K562 (cell line): ENCODE measurements around the gene DNAH1. TPM values are rescaled to one million over a fixed set of nuclear protein-coding genes. Genes with fewer than 3 reads are reported as not detected.
A peak's percentile ranks its signal among the peaks of the same experiment; 100 is the strongest.

Experiments used
- ATAC-seq: fragments of 200-7000 bp; cut with Tn5 transposase; 3 replicates; pipeline ENCODE4 v1.9.1; 2020; ENCODE audit warnings: moderate library complexity
- BruUV-seq: library from RNA; stranded (reverse); fragments of 400-500 nt; replicated peaks from 2 replicates; lab custom pipeline; 2021; lab: Mats Ljungman, UMichigan
- CTCF ChIA-PET: fragments of 300-600 bp; formaldehyde crosslinking; extraction: SDS; loops from one replicate; lab custom pipeline; 2021; ENCODE audit warnings: low intra/inter-chr PET ratio; lab: Yijun Ruan, JAX
- POLR2A ChIA-PET: fragments of 300-600, 350-650 bp; sonication (Branson Sonifier 250); formaldehyde crosslinking; extraction: SDS; loops from one replicate; lab custom pipeline; 2021; ENCODE audit warnings: antibody characterized with exemption, inconsistent platforms; lab: Yijun Ruan, JAX
- DNase-seq, 4 experiments: peaks; one replicate each; pipeline versions ENCODE4 v3.0.0 to v3.0.0-alpha.2; 2011 to 2018; ENCODE audit warnings: low spot score in 3 of 4, mixed read lengths in 3 of 4; ENCODE audit errors: extremely low read depth in 1 of 4
- FAIRE-seq: peaks from 2 replicates; lab custom pipeline; 2011; peaks lifted over from hg19 to GRCh38; lab: Jason Lieb, UNC
- H2AFZ ChIP-seq: 2 replicates; pipeline ENCODE4 v1.6.0; 2011; ENCODE audit warnings: low read depth, low read length, control low read depth, inconsistent platforms
- H3K27ac ChIP-seq: fragments of 200-600 bp; 3 replicates; pipeline ENCODE4 v1.8.0; 2011; ENCODE audit warnings: low read depth, mild to moderate bottlenecking, control low read depth, inconsistent platforms, low read length, moderate library complexity, mixed read lengths; ENCODE audit errors: extremely low read depth
- H3K27me3 ChIP-seq, 2 experiments: fragments of 300-600 bp in 1 of 2; 2 replicates in 1 of 2; 3 replicates in 1 of 2; pipeline versions ENCODE4 v1.6.0 to v1.8.0; 2011; ENCODE audit warnings: inconsistent platforms in 2 of 2, low read length in 2 of 2, mild to moderate bottlenecking in 1 of 2, mixed read lengths in 1 of 2, moderate library complexity in 1 of 2; ENCODE audit not compliant: control insufficient read depth in 2 of 2, insufficient read depth in 2 of 2
- H3K36me3 ChIP-seq: fragments of 300-600 bp; 3 replicates; pipeline ENCODE4 v1.8.0; 2011; ENCODE audit warnings: mild to moderate bottlenecking, low read length, inconsistent platforms; ENCODE audit not compliant: control insufficient read depth, insufficient read depth
- H3K4me1 ChIP-seq, 2 experiments: fragments of 200-600 bp in 1 of 2; replicated peaks in 1 of 2; 2 replicates in 1 of 2; 3 replicates in 1 of 2; pipeline versions ENCODE4 v1.5.1 to v1.8.0; 2011; ENCODE audit warnings: inconsistent platforms in 2 of 2, low read length in 2 of 2, mild to moderate bottlenecking in 1 of 2, mixed read lengths in 1 of 2, moderate library complexity in 1 of 2; ENCODE audit not compliant: control insufficient read depth in 2 of 2, insufficient read depth in 2 of 2
- H3K4me2 ChIP-seq: 2 replicates; pipeline ENCODE4 v1.6.1; 2011; ENCODE audit warnings: low read length, control low read depth, inconsistent platforms, mixed read lengths; ENCODE audit not compliant: insufficient read depth
- H3K4me3 ChIP-seq: fragments of 200-600 bp; sonication (generic), shearing (Covaris generic); 2 replicates; pipeline ENCODE4 v1.5.1; 2016; ENCODE audit warnings: control low read depth, inconsistent platforms
- H3K79me2 ChIP-seq: fragments of 200-600 bp; 3 replicates; pipeline ENCODE4 v1.8.0; 2011; ENCODE audit warnings: low read length, inconsistent platforms; ENCODE audit not compliant: control insufficient read depth, insufficient read depth
- H3K9ac ChIP-seq, 2 experiments: 2 replicates each; pipeline versions ENCODE4 v1.6.0 to v1.6.1; 2011; ENCODE audit warnings: low read depth in 2 of 2, low read length in 2 of 2, control low read depth in 1 of 2, inconsistent platforms in 1 of 2, mild to moderate bottlenecking in 1 of 2, mixed read lengths in 1 of 2; ENCODE audit not compliant: insufficient read depth in 1 of 2
- H3K9me1 ChIP-seq: one replicate; pipeline ENCODE4 v1.6.0; 2011; ENCODE audit warnings: inconsistent platforms, mild to moderate bottlenecking, low read length, moderate library complexity; ENCODE audit not compliant: control insufficient read depth, insufficient read depth
- H3K9me3 ChIP-seq: replicated peaks from 2 replicates; pipeline ENCODE4 v1.5.1; 2011; ENCODE audit warnings: low read depth, low read length, inconsistent platforms; ENCODE audit not compliant: control insufficient read depth, insufficient read depth
- H4K20me1 ChIP-seq: replicated peaks from 2 replicates; pipeline ENCODE4 v1.6.1; 2011; ENCODE audit warnings: low read length, inconsistent platforms, mixed read lengths; ENCODE audit not compliant: control insufficient read depth, insufficient read depth
- ATF3 ChIP-seq, 2 experiments: fragments of 450-650 bp in 1 of 2; sonication (generic) in 1 of 2; formaldehyde crosslinking in 1 of 2; IDR thresholded peaks in 1 of 2; conservative IDR thresholded peaks in 1 of 2; 2 replicates each; pipeline versions ENCODE4 v1.6.1 to v1.8.1; 2016 to 2023; ENCODE audit warnings: mild to moderate bottlenecking in 2 of 2, moderate library complexity in 2 of 2, inconsistent platforms in 1 of 2, missing genetic modification reagents in 1 of 2
- BACH1 ChIP-seq: fragments of 200-800 bp; sonication (Bioruptor generic); IDR thresholded peaks from 2 replicates; pipeline ENCODE4 v1.6.1; 2016; ENCODE audit warnings: missing genetic modification characterization, missing compliant biosample characterization
- CHD2 ChIP-seq: IDR thresholded peaks from 2 replicates; pipeline ENCODE4 v1.6.1; 2011; ENCODE audit warnings: low read depth, low read length
- HDAC3 ChIP-seq: fragments of 450-650 bp; IDR thresholded peaks from 2 replicates; pipeline ENCODE4 v1.6.1; 2018; ENCODE audit warnings: borderline replicate concordance, mild to moderate bottlenecking, moderate library complexity; ENCODE audit not compliant: partially characterized antibody
- NUFIP1 ChIP-seq: fragments of 450-650 bp; IDR thresholded peaks from 2 replicates; pipeline ENCODE4 v1.6.1; 2018; ENCODE audit not compliant: partially characterized antibody
- SRF ChIP-seq, 2 experiments: fragments of 250-450, 450-650 bp in 1 of 2; sonication (Bioruptor Pico) in 1 of 2; sonication (generic) in 1 of 2; formaldehyde crosslinking; IDR thresholded peaks; 2 replicates each; pipeline versions ENCODE4 v1.5.0 to v1.5.1; 2020 to 2022; ENCODE audit warnings: mild to moderate bottlenecking in 1 of 2, missing genetic modification reagents in 1 of 2
- THRB ChIP-seq: fragments of 450-650 bp; formaldehyde crosslinking; conservative IDR thresholded peaks from 2 replicates; pipeline ENCODE4 v1.4.0; 2022; ENCODE audit warnings: mild to moderate bottlenecking, missing genetic modification characterization
- ZNF586 ChIP-seq: fragments of 450-650 bp; formaldehyde crosslinking; conservative IDR thresholded peaks from 2 replicates; pipeline ENCODE4 v1.4.0; 2020; ENCODE audit warnings: mild to moderate bottlenecking, moderate library complexity
- ZNF644 ChIP-seq: fragments of 200-800 bp; sonication (Bioruptor generic); IDR thresholded peaks from 2 replicates; pipeline ENCODE4 v1.6.1; 2016; ENCODE audit warnings: low read depth, missing genetic modification characterization, missing compliant biosample characterization
- ZNF699 ChIP-seq: fragments of 250-450 bp; sonication (Bioruptor Pico); IDR thresholded peaks from 2 replicates; pipeline ENCODE4 v1.8.0; 2021; ENCODE audit warnings: mild to moderate bottlenecking, moderate library complexity; ENCODE audit not compliant: insufficient replicate concordance
- ZNF717 ChIP-seq: fragments of 250-450 bp; sonication (Bioruptor Pico); IDR thresholded peaks from 2 replicates; pipeline ENCODE4 v1.5.0; 2021
- ZNF75A ChIP-seq: fragments of 450-650 bp; formaldehyde crosslinking; IDR thresholded peaks from 2 replicates; pipeline ENCODE4 v1.4.0; 2020; ENCODE audit warnings: mild to moderate bottlenecking
- WGBS: fragments of 100-300 bp; shearing (Covaris generic); methylation state at CpG from one replicate; pipeline ENCODE4 v1.1.6; 2016; ENCODE audit warnings: low coverage, mixed read lengths; ENCODE audit not compliant: insufficient coverage; ENCODE audit errors: missing lambda C conversion rate; 5-methylcytosine and 5-hydroxymethylcytosine counted together
- in situ Hi-C: fragments of 300-500 bp; cut with MboI; formaldehyde crosslinking; loops from 4 replicates; pipeline ENCODE4 v1.15.0; 2018; ENCODE audit warnings: inconsistent platforms, mixed read lengths
- intact Hi-C: fragments of 100-400 bp; cut with micrococcal nuclease; formaldehyde crosslinking; loops from 2 replicates; pipeline ENCODE4 v1.14.2; 2022
- polyA plus RNA-seq, 8 experiments: library from polyadenylated mRNA; depleted of rRNA in 4 of 8; stranded (reverse) in 5 of 8; unstranded in 3 of 8; fragments of >200 nt; fragmentation: Nextera tagmentation in 2 of 8; fragmentation: Illumina TruSeq in 1 of 8; extraction: Ambion mirVana in 2 of 8; extraction: Trizol in 1 of 8; gene quantifications; 2 replicates each; pipeline versions ENCODE4 v1.2.1 to v1.2.3, GENCODE V29; 2011 to 2014; ENCODE audit warnings: inconsistent platforms in 1 of 8, missing spikeins in 1 of 8
- total RNA-seq, 7 experiments: library from RNA; depleted of rRNA in 6 of 7; stranded (reverse); fragments of >200 nt in 6 of 7; fragmentation: Illumina TruSeq in 2 of 7; extraction: Trizol in 2 of 7; gene quantifications; 2 replicates each; pipeline versions ENCODE4 v1.2.1 to v1.2.3, GENCODE V29; 2011 to 2021; ENCODE audit warnings: low replicate concordance in 1 of 7
- TF ChIP-seq, protein P1 (sequence below): fragments of 250-450 bp; sonication (Bioruptor Pico); IDR thresholded peaks from 2 replicates; pipeline ENCODE4 v1.5.0; 2021
- TF ChIP-seq, protein P2 (sequence below): sonication (generic); IDR thresholded peaks from 2 replicates; pipeline ENCODE4 v1.6.1; 2016

DNAH1 gene
- total and polyA plus RNA-seq, 9 of the 15 experiments (the other 6 are each of a cell fraction or from before 2014, with no cell fraction given), result 0.04 to 0.84 (median 0.50) TPM

DNA sequence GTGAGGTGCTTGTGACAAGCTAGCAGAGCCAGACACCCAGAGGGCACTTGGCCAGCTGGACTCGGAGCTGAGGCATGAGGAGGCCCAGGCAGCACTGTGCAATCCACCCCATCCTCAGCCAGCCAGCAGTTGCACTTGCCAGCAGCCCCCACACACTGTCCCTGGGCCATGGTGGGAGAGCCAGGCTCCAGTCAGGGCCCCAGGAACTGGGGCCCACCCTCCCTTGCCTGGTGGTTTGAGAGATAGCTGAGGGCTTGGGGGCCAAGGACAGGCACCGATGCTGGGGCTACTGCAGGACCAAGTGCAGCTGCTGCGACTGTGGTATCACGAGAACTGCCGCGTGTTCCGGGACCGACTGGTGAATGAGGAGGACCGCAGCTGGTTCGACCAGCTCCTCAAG lies 63.5 kb downstream of the DNAH1 start (continued):
- TF ChIP-seq, protein P1, sequence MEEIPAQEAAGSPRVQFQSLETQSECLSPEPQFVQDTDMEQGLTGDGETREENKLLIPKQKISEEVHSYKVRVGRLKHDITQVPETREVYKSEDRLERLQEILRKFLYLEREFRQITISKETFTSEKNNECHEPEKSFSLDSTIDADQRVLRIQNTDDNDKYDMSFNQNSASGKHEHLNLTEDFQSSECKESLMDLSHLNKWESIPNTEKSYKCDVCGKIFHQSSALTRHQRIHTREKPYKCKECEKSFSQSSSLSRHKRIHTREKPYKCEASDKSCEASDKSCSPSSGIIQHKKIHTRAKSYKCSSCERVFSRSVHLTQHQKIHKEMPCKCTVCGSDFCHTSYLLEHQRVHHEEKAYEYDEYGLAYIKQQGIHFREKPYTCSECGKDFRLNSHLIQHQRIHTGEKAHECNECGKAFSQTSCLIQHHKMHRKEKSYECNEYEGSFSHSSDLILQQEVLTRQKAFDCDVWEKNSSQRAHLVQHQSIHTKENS, result no peak

DNA sequence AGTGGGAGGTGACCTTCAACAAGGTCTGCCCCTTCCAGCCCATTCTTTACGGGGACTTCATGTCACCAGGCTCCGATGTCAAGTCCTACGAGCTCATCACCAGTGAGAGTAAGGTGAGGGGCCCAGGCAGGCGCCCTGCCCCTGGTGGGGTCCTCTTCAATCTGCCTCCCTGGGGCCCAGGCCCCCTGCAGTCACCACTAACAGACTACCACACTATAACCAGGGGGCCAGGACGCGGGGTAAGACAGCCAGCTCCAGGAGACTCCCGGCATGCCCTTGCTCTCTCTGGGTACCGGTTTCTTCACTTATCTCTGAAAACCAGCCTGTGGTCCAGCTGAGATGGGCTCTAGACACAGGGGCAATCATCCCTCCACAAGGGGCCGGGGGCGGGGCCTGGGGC lies 63.9 kb downstream of the DNAH1 start:
- Histone ChIP-seq H3K36me3 (no peaks in the 10 kb centered on the region), H3K9me1 (no peaks in the 10 kb centered on the region), H3K9me3 (no peaks in the 10 kb centered on the region), H3K4me3 (no peak overlapping the region), H3K4me1 (peaks cover 0 to 38% of the 10 kb centered on the region in 2 experiments; a peak in 2 of 5 replicates), H3K27ac (no peak overlapping the region), H2AFZ (0 out of 2 replicates have a peak overlapping the region, but pooled peaks have one; percentile 51), H3K9ac (peak overlapping the region in 1 of 2 experiments; percentile 45; a peak in 1 of 4 replicates), H3K79me2 (no peaks in the 10 kb centered on the region), H3K4me2 (no peak overlapping the region), H4K20me1 (no peaks in the 10 kb centered on the region), H3K27me3 (no peaks in the 10 kb centered on the region)
- ATAC-seq (no peak), DNase-seq (peak in 1 of 4 experiments; percentile 20), FAIRE-seq (no peak)
- TF ChIP-seq ZNF644 (tag) (no peak), THRB (no peak), HDAC3 (no peak), ZNF586 (CRISPR knock-in tag) (no peak), ZNF699 (no peak), ZNF717 (CRISPR knock-in tag) (no peak), SRF (CRISPR knock-in tag; IDR thresholded peaks at IDR 0.05) (no peak), ZNF75A (CRISPR knock-in tag) (no peak), NUFIP1 (no peak), BACH1 (tag) (no peak), ATF3 (IDR thresholded peaks at IDR 0.05) (no peak), ATF3 (CRISPR knock-in tag; conservative IDR thresholded peaks at IDR 0.05) (no peak), CHD2 (no peak)
- TF ChIP-seq, protein P2, sequence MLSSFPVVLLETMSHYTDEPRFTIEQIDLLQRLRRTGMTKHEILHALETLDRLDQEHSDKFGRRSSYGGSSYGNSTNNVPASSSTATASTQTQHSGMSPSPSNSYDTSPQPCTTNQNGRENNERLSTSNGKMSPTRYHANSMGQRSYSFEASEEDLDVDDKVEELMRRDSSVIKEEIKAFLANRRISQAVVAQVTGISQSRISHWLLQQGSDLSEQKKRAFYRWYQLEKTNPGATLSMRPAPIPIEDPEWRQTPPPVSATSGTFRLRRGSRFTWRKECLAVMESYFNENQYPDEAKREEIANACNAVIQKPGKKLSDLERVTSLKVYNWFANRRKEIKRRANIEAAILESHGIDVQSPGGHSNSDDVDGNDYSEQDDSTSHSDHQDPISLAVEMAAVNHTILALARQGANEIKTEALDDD, result no peak
- intact Hi-C loops, result no loop called here
- in situ Hi-C loops, result loop anchor here (10.0 to 25.0 kb wide), 2 partner anchors 85 to 368 kb away; no protein-coding TSS in a partner anchor
- BruUV-seq, result no TSS peak
- WGBS, result 25% methylated on average over 6 of the region's 10 CpGs
- CTCF ChIA-PET, result no interaction called here
- POLR2A ChIA-PET, result interaction anchor here (0.7 to 1.9 kb wide), 3 partner anchors 9 to 80 kb away, joined by 3 to 9 read pairs (median 3); no protein-coding TSS in a partner anchor
